H9 (cell line): Measurements from ENCODE around the gene NEDD4. TPM values are rescaled to one million over a fixed set of nuclear protein-coding genes. Genes with fewer than 3 reads are reported as not detected.
A peak's percentile ranks its signal among the peaks of the same experiment; 100 is the strongest.
"Not testable (repeated sequence)": the region's sequence is repeated elsewhere in the genome, so short reads cannot be mapped to it uniquely, and the experiment has no call there.

Source experiments
- DNase-seq: peaks from one replicate; pipeline ENCODE4 v3.0.0-alpha.2; 2017
- H2AFZ ChIP-seq: one replicate; pipeline ENCODE4 v1.6.1; 2013; ENCODE audit warnings: mild to moderate bottlenecking, low read length, control low read depth, moderate library complexity
- H2AK5ac ChIP-seq: 2 replicates; pipeline ENCODE4 v1.6.1; 2013; ENCODE audit warnings: low read length, control low read depth, mixed read lengths; ENCODE audit not compliant: insufficient read length
- H2BK120ac ChIP-seq: one replicate; pipeline ENCODE4 v1.6.1; 2013; ENCODE audit warnings: low read depth, mild to moderate bottlenecking, low read length, control low read depth, inconsistent platforms; ENCODE audit not compliant: poor library complexity, severe bottlenecking
- H2BK12ac ChIP-seq: 2 replicates; pipeline ENCODE4 v1.6.1; 2013; ENCODE audit warnings: low read length, control low read depth, mixed read lengths, low read depth; ENCODE audit not compliant: insufficient read length
- H2BK15ac ChIP-seq: 2 replicates; pipeline ENCODE4 v1.6.1; 2013; ENCODE audit warnings: low read depth, low read length, control low read depth
- H2BK20ac ChIP-seq: one replicate; pipeline ENCODE4 v1.6.1; 2013; ENCODE audit warnings: low read depth, mild to moderate bottlenecking, low read length, control low read depth, inconsistent platforms; ENCODE audit not compliant: poor library complexity, severe bottlenecking
- H2BK5ac ChIP-seq: 2 replicates; pipeline ENCODE4 v1.6.1; 2013; ENCODE audit warnings: low read length, control low read depth, mixed read lengths; ENCODE audit not compliant: insufficient read length
- H3K14ac ChIP-seq: 2 replicates; pipeline ENCODE4 v1.6.1; 2013; ENCODE audit warnings: low read length, control low read depth; ENCODE audit not compliant: insufficient read depth
- H3K18ac ChIP-seq: 2 replicates; pipeline ENCODE4 v1.6.1; 2013; ENCODE audit warnings: low read depth, mild to moderate bottlenecking, mixed read lengths, low read length, control low read depth; ENCODE audit not compliant: insufficient read length
- H3K23ac ChIP-seq: 2 replicates; pipeline ENCODE4 v1.6.1; 2013; ENCODE audit warnings: low read length, control low read depth, mixed read lengths, low read depth; ENCODE audit not compliant: insufficient read length
- H3K23me2 ChIP-seq: 2 replicates; pipeline ENCODE4 v1.6.1; 2013; ENCODE audit warnings: low read depth, mild to moderate bottlenecking, mixed read lengths, low read length, control low read depth; ENCODE audit not compliant: insufficient read length, poor library complexity, severe bottlenecking
- H3K27ac ChIP-seq: 2 replicates; pipeline ENCODE4 v1.5.1; 2013; ENCODE audit warnings: low read length, control low read depth, mixed read lengths, low read depth; ENCODE audit not compliant: insufficient read length
- H3K27me3 ChIP-seq: 2 replicates; pipeline ENCODE4 v1.6.1; 2013; ENCODE audit warnings: low read length, control low read depth, inconsistent platforms; ENCODE audit not compliant: insufficient read depth
- H3K4ac ChIP-seq: 2 replicates; pipeline ENCODE4 v1.6.1; 2013; ENCODE audit warnings: low read depth, mild to moderate bottlenecking, control low read depth, inconsistent platforms, low read length, moderate library complexity
- H3K4me1 ChIP-seq: 2 replicates; pipeline ENCODE4 v1.6.1; 2013; ENCODE audit warnings: low read length, control low read depth, inconsistent platforms; ENCODE audit not compliant: insufficient read depth
- H3K4me2 ChIP-seq: 2 replicates; pipeline ENCODE4 v1.6.1; 2013; ENCODE audit warnings: low read length, control low read depth, mixed read lengths; ENCODE audit not compliant: insufficient read length, insufficient read depth
- H3K56ac ChIP-seq: 2 replicates; pipeline ENCODE4 v1.6.1; 2013; ENCODE audit warnings: low read depth, mild to moderate bottlenecking, mixed read lengths, low read length, control low read depth; ENCODE audit not compliant: insufficient read length
- H3K79me1 ChIP-seq: 2 replicates; pipeline ENCODE4 v1.6.1; 2013; ENCODE audit warnings: low read depth, mild to moderate bottlenecking, moderate library complexity, low read length, control low read depth, inconsistent platforms; ENCODE audit not compliant: insufficient read depth, poor library complexity, severe bottlenecking
- H3K79me2 ChIP-seq: 2 replicates; pipeline ENCODE4 v1.6.1; 2013; ENCODE audit warnings: low read length, control low read depth, inconsistent platforms; ENCODE audit not compliant: insufficient read depth
- H3K9ac ChIP-seq: 2 replicates; pipeline ENCODE4 v1.6.1; 2013; ENCODE audit warnings: low read length, control low read depth, mixed read lengths; ENCODE audit not compliant: insufficient read length; ENCODE audit errors: extremely low read depth
- H3K9me3 ChIP-seq: one replicate; pipeline ENCODE4 v1.6.1; 2013; ENCODE audit warnings: low read depth, low read length, inconsistent platforms; ENCODE audit not compliant: control insufficient read depth
- H3T11ph ChIP-seq: one replicate; pipeline ENCODE4 v1.6.1; 2013; ENCODE audit warnings: mild to moderate bottlenecking, low read length, control low read depth, inconsistent platforms
- H4K20me1 ChIP-seq: one replicate; pipeline ENCODE4 v1.6.1; 2013; ENCODE audit not compliant: control insufficient read depth, insufficient read length, insufficient read depth
- H4K5ac ChIP-seq: 2 replicates; pipeline ENCODE4 v1.6.1; 2013; ENCODE audit warnings: low read depth, mild to moderate bottlenecking, mixed read lengths, low read length, control low read depth; ENCODE audit not compliant: insufficient read length
- H4K8ac ChIP-seq: replicated peaks from 2 replicates; pipeline ENCODE4 v1.6.1; 2013; ENCODE audit warnings: low read length, control low read depth, mixed read lengths, low read depth; ENCODE audit not compliant: insufficient read length
- H4K91ac ChIP-seq: 2 replicates; pipeline ENCODE4 v1.6.1; 2013; ENCODE audit warnings: low read depth, mild to moderate bottlenecking, moderate library complexity, mixed read lengths, low read length, control low read depth; ENCODE audit not compliant: insufficient read length
- H3K27ac Mint-ChIP-seq, 3 experiments: 2 replicates in 2 of 3; 3 replicates in 1 of 3; pipeline ENCODE4 v1.8.0; 2020 to 2021; ENCODE audit warnings: mixed read lengths in 3 of 3, mild to moderate bottlenecking in 1 of 3, moderate library complexity in 1 of 3
- H3K27me3 Mint-ChIP-seq: 2 replicates; pipeline ENCODE4 v1.8.0; 2021; ENCODE audit warnings: low read depth, mild to moderate bottlenecking, moderate library complexity, mixed read lengths
- H3K36me3 Mint-ChIP-seq, 3 experiments: 2 replicates in 2 of 3; 3 replicates in 1 of 3; pipeline ENCODE4 v1.8.0; 2020 to 2021; ENCODE audit warnings: low read depth in 3 of 3, mixed read lengths in 3 of 3; ENCODE audit not compliant: insufficient read depth in 1 of 3
- H3K4me1 Mint-ChIP-seq, 2 experiments: 2 replicates each; pipeline ENCODE4 v1.8.0; 2020; ENCODE audit warnings: mixed read lengths in 2 of 2
- H3K4me3 Mint-ChIP-seq, 2 experiments: 2 replicates in 1 of 2; 3 replicates in 1 of 2; pipeline ENCODE4 v1.8.0; 2020 to 2021; ENCODE audit warnings: mild to moderate bottlenecking in 2 of 2, mixed read lengths in 2 of 2, moderate library complexity in 1 of 2
- H3K9me3 Mint-ChIP-seq, 2 experiments: 2 replicates in 1 of 2; 3 replicates in 1 of 2; pipeline ENCODE4 v1.8.0; 2020; ENCODE audit warnings: mild to moderate bottlenecking in 2 of 2, mixed read lengths in 2 of 2, moderate library complexity in 1 of 2
- WGBS: extraction: QIAGEN DNeasy Blood & Tissue Kit; methylation state at CpG from one replicate; pipeline ENCODE4 v1.1.7; 2013; ENCODE audit warnings: missing lambda C conversion rate, low lambda C conversion rate, mixed read lengths; ENCODE audit not compliant: insufficient read length; ENCODE audit errors: extremely low coverage; 5-methylcytosine and 5-hydroxymethylcytosine counted together
- total RNA-seq: library from RNA; stranded (reverse); gene quantifications from 2 replicates; pipeline ENCODE4 v1.2.1, GENCODE V29; 2021
- TF ChIP-seq, protein P1 (sequence below): fragments of 200-600 bp; sonication (generic); conservative IDR thresholded peaks from 3 replicates; pipeline ENCODE4 v1.8.0; 2021; ENCODE audit warnings: antibody characterized with exemption, mild to moderate bottlenecking

Gene NEDD4
- total RNA-seq, 1 experiment from 2014 or later = 9.6 TPM

- Mint-ChIP-seq H3K36me3 (peaks cover 6 to 15% (median 8%) of the 10 kb centered on the region in 3 experiments), H3K4me3 (no peak overlapping the region), H3K4me1 (peaks cover 0 to 4% of the 10 kb centered on the region in 2 experiments; a peak in 2 of 4 replicates), H3K27me3 (no peaks in the 10 kb centered on the region), H3K9me3 (peaks cover 0 to 3% of the 10 kb centered on the region in 2 experiments; a peak in 4 of 5 replicates), H3K27ac (peak overlapping the region in 1 of 3 experiments; percentile 37; a peak in 3 of 7 replicates)
- Histone ChIP-seq H2BK120ac (no peak overlapping the region), H2BK5ac (no peak overlapping the region), H3K27me3 (no peaks in the 10 kb centered on the region), H4K20me1 (no peaks in the 10 kb centered on the region), H2BK12ac (no peak overlapping the region), H3K79me1 (no peaks in the 10 kb centered on the region), H3K56ac (no peak overlapping the region), H3K4me2 (no peak overlapping the region), H3K79me2 (no peaks in the 10 kb centered on the region), H3K23ac (no peak overlapping the region), H4K8ac (no peak overlapping the region), H3K9me3 (no peaks in the 10 kb centered on the region), H4K91ac (no peak overlapping the region), H3K4ac (no peak overlapping the region), H3T11ph (no peak overlapping the region), H2AK5ac (no peak overlapping the region), H2BK20ac (no peak overlapping the region), H3K14ac (no peak overlapping the region), H2AFZ (no peak overlapping the region), H3K23me2 (no peaks in the 10 kb centered on the region), H4K5ac (no peak overlapping the region), H2BK15ac (no peak overlapping the region), H3K27ac (no peak overlapping the region), H3K18ac (no peak overlapping the region), H3K9ac (no peak overlapping the region), H3K4me1 (no peaks in the 10 kb centered on the region)
- peak; percentile 46 for DNase-seq
- WGBS = no CpG with 5 or more reads among the region's 5 CpGs
- TF ChIP-seq, protein P1, sequence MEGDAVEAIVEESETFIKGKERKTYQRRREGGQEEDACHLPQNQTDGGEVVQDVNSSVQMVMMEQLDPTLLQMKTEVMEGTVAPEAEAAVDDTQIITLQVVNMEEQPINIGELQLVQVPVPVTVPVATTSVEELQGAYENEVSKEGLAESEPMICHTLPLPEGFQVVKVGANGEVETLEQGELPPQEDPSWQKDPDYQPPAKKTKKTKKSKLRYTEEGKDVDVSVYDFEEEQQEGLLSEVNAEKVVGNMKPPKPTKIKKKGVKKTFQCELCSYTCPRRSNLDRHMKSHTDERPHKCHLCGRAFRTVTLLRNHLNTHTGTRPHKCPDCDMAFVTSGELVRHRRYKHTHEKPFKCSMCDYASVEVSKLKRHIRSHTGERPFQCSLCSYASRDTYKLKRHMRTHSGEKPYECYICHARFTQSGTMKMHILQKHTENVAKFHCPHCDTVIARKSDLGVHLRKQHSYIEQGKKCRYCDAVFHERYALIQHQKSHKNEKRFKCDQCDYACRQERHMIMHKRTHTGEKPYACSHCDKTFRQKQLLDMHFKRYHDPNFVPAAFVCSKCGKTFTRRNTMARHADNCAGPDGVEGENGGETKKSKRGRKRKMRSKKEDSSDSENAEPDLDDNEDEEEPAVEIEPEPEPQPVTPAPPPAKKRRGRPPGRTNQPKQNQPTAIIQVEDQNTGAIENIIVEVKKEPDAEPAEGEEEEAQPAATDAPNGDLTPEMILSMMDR = peak; percentile 89
Measured at GRCh38 chr15:55846116-55846707, 147.2 kb downstream of the NEDD4 start.

DNA sequence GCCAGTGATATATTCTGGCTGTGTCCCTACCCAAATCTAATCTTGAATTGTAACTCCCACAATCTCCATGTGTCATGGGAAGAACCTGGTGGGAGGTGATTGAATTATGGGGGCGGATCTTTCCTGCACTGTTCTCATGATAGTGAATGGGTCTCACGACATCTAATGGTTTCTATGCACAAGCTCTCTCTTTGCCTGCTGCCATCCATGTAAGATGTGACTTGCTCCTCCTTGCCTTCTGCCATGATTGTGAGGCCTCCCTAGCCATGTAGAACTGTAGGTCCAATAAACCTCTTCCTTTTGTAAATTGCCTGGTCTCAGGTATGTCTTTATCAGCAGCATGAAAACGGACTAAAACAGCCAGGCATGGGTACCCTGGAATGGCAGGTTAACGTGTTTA is 150.5 kb downstream of the NEDD4 start:
- not testable (repeated sequence) for H3K9me3 Mint-ChIP-seq, H2BK12ac ChIP-seq, H3K9ac ChIP-seq, H3K56ac ChIP-seq, H2BK20ac ChIP-seq, H3K9me3 ChIP-seq, H3K23ac ChIP-seq, H3K23me2 ChIP-seq, H3K79me2 ChIP-seq, H4K91ac ChIP-seq, H3K4me2 ChIP-seq, H3K4me1 Mint-ChIP-seq, H2BK15ac ChIP-seq, H3T11ph ChIP-seq, H3K4me3 Mint-ChIP-seq, H3K14ac ChIP-seq, H3K27me3 ChIP-seq, H3K18ac ChIP-seq, H4K5ac ChIP-seq, H2BK120ac ChIP-seq, H3K4ac ChIP-seq, H2AFZ ChIP-seq, H3K27me3 Mint-ChIP-seq, H4K8ac ChIP-seq, H2AK5ac ChIP-seq, H3K27ac Mint-ChIP-seq, DNase-seq, H2BK5ac ChIP-seq, H4K20me1 ChIP-seq, H3K27ac ChIP-seq, H3K4me1 ChIP-seq, H3K79me1 ChIP-seq
- peaks cover 9 to 18% (median 9%) of the 10 kb centered on the region in 3 experiments for H3K36me3 Mint-ChIP-seq
- no CpG with 5 or more reads among the region's 4 CpGs for WGBS
